GM21381 (cell line): Measurements from ENCODE around the gene RFK.

ENCODE experiments used
- ATAC-seq: cut with Tn5 transposase; IDR thresholded peaks from one replicate; pipeline ENCODE4 v1.9.1; 2021; ENCODE audit warnings: mild to moderate bottlenecking, moderate library complexity; ENCODE audit not compliant: unreplicated experiment

RFK gene

DNA sequence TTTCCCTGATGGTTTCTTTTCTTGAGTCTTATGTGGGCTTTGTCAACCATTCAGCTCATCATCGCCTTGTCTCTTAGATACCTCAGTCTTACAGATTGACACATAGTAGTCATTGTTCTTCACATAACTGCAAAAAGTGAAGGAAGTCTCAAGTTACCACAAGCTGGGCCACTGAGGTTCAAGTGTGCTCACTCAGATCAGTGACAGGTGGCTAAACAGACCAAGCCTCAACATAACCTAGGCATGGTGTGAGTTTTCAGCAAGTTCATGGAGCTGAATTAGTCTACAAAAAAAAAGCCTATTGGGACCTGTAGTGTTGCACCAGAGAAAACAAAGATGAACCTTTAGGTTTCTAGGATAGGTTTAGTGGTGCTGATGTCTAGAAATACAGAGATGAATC is 58.2 kb downstream of the RFK start:
- ATAC-seq: no peak
